SK-N-SH treated with all-trans-retinoic acid at 6 μM for 48 hours (cell line): ENCODE data around the gene ZNF654.

ENCODE experiments used
- ATAC-seq: fragments of 200-7000 bp; cut with Tn5 transposase; 3 replicates; pipeline ENCODE4 v1.9.1; 2020; ENCODE audit warnings: mild to moderate bottlenecking, moderate library complexity
- BACH2 ChIP-seq: fragments of 250-450 bp; sonication (Bioruptor Pico); IDR thresholded peaks from 2 replicates; pipeline ENCODE4 v1.9.0; 2021; ENCODE audit warnings: mild to moderate bottlenecking, borderline replicate concordance
- CSDC2 ChIP-seq: fragments of 250-450 bp; sonication (Bioruptor Pico); IDR thresholded peaks from 2 replicates; pipeline ENCODE4 v1.5.0; 2020; ENCODE audit warnings: mild to moderate bottlenecking, moderate library complexity
- ESRRG ChIP-seq: fragments of 250-450 bp; sonication (Bioruptor Pico); IDR thresholded peaks from 2 replicates; pipeline ENCODE4 v1.6.1; 2021; ENCODE audit warnings: mild to moderate bottlenecking
- GLIS3 ChIP-seq: fragments of 250-450 bp; sonication (Bioruptor Pico); IDR thresholded peaks from 2 replicates; pipeline ENCODE4 v1.5.0; 2020; ENCODE audit warnings: mild to moderate bottlenecking, moderate library complexity
- ISL1 ChIP-seq: fragments of 250-450 bp; sonication (Bioruptor Pico); IDR thresholded peaks from 2 replicates; pipeline ENCODE4 v2.1.2; 2022; ENCODE audit warnings: mild to moderate bottlenecking, moderate library complexity
- RARB ChIP-seq: fragments of 250-450 bp; sonication (Bioruptor Pico); IDR thresholded peaks from 2 replicates; pipeline ENCODE4 v1.8.0; 2021; ENCODE audit warnings: mild to moderate bottlenecking, moderate library complexity
- SNAI2 ChIP-seq: fragments of 250-450 bp; sonication (Bioruptor Pico); IDR thresholded peaks from 2 replicates; pipeline ENCODE4 v1.5.0; 2020; ENCODE audit warnings: mild to moderate bottlenecking, moderate library complexity
- TOX ChIP-seq: fragments of 250-450 bp; sonication (Bioruptor Pico); IDR thresholded peaks from 2 replicates; pipeline ENCODE4 v1.8.0; 2021; ENCODE audit warnings: mild to moderate bottlenecking, moderate library complexity, borderline replicate concordance
- ZFP3 ChIP-seq: fragments of 250-450 bp; sonication (Bioruptor Pico); IDR thresholded peaks from 2 replicates; pipeline ENCODE4 v1.5.0; 2020; ENCODE audit warnings: mild to moderate bottlenecking, moderate library complexity
- ZFP30 ChIP-seq: fragments of 450-650 bp; formaldehyde crosslinking; IDR thresholded peaks from 2 replicates; pipeline ENCODE4 v1.5.0; 2022; ENCODE audit warnings: mild to moderate bottlenecking, moderate library complexity
- ZNF565 ChIP-seq: fragments of 450-650 bp; formaldehyde crosslinking; conservative IDR thresholded peaks from 2 replicates; pipeline ENCODE4 v1.5.0; 2020; ENCODE audit warnings: low read depth, mild to moderate bottlenecking, moderate library complexity
- ZNF70 ChIP-seq: fragments of 450-650 bp; formaldehyde crosslinking; IDR thresholded peaks from 2 replicates; pipeline ENCODE4 v1.5.0; 2020; ENCODE audit warnings: mild to moderate bottlenecking, moderate library complexity
- ZNF8 ChIP-seq: fragments of 450-650 bp; formaldehyde crosslinking; IDR thresholded peaks from 2 replicates; pipeline ENCODE4 v1.5.0; 2020; ENCODE audit warnings: mild to moderate bottlenecking, moderate library complexity
- TF ChIP-seq, protein P1 (sequence below): fragments of 250-450 bp; sonication (Bioruptor Pico); IDR thresholded peaks from 2 replicates; pipeline ENCODE4 v1.8.0; 2020; ENCODE audit warnings: mild to moderate bottlenecking, moderate library complexity, borderline replicate concordance
- TF ChIP-seq, protein P2 (sequence below): fragments of 250-450 bp; sonication (Bioruptor Pico); IDR thresholded peaks from 2 replicates; pipeline ENCODE4 v1.8.0; 2021; ENCODE audit warnings: low read depth, mild to moderate bottlenecking, moderate library complexity, borderline replicate concordance
- TF ChIP-seq, protein P3 (sequence below): fragments of 250-450 bp; sonication (Bioruptor Pico); IDR thresholded peaks from 2 replicates; pipeline ENCODE4 v1.5.1; 2021; ENCODE audit warnings: mild to moderate bottlenecking, moderate library complexity
- TF ChIP-seq, protein P4 (sequence below): fragments of 250-450 bp; sonication (Bioruptor Pico); IDR thresholded peaks from 2 replicates; pipeline ENCODE4 v1.5.1; 2020; ENCODE audit warnings: low read depth, mild to moderate bottlenecking, moderate library complexity
- TF ChIP-seq, protein P5 (sequence below): fragments of 250-450 bp; sonication (Bioruptor Pico); IDR thresholded peaks from 2 replicates; pipeline ENCODE4 v1.5.0; 2020; ENCODE audit warnings: mild to moderate bottlenecking, moderate library complexity

The ZNF654 gene

DNA sequence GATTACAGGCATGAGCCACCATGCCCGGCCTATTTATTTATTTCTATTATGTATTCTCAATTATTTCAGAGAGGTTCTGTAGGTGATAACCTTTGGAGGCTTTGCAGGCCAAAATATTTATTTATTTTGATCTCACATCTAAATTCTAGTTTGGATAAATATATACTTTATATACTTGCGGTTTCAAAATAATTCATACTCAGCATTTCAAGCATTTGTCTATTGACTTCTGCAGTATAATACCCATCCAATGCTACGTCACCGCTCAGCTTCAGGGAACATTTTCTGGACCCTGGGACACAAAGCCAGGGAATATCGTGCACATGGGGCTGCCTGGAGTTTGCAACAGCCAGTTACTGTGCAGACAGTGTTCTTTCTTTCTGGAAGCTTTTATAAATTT lies 22.8 kb upstream of the ZNF654 start:
- TF ChIP-seq, protein P1, sequence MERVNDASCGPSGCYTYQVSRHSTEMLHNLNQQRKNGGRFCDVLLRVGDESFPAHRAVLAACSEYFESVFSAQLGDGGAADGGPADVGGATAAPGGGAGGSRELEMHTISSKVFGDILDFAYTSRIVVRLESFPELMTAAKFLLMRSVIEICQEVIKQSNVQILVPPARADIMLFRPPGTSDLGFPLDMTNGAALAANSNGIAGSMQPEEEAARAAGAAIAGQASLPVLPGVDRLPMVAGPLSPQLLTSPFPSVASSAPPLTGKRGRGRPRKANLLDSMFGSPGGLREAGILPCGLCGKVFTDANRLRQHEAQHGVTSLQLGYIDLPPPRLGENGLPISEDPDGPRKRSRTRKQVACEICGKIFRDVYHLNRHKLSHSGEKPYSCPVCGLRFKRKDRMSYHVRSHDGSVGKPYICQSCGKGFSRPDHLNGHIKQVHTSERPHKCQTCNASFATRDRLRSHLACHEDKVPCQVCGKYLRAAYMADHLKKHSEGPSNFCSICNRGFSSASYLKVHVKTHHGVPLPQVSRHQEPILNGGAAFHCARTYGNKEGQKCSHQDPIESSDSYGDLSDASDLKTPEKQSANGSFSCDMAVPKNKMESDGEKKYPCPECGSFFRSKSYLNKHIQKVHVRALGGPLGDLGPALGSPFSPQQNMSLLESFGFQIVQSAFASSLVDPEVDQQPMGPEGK (CRISPR knock-in tag), result no peak
- no peak for TF ChIP-seq TOX (CRISPR knock-in tag)
- no peak for TF ChIP-seq ZFP30
- TF ChIP-seq, protein P2, sequence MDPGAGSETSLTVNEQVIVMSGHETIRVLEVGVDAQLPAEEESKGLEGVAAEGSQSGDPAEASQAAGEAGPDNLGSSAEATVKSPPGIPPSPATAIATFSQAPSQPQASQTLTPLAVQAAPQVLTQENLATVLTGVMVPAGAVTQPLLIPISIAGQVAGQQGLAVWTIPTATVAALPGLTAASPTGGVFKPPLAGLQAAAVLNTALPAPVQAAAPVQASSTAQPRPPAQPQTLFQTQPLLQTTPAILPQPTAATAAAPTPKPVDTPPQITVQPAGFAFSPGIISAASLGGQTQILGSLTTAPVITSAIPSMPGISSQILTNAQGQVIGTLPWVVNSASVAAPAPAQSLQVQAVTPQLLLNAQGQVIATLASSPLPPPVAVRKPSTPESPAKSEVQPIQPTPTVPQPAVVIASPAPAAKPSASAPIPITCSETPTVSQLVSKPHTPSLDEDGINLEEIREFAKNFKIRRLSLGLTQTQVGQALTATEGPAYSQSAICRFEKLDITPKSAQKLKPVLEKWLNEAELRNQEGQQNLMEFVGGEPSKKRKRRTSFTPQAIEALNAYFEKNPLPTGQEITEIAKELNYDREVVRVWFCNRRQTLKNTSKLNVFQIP (CRISPR knock-in tag), result no peak
- TF ChIP-seq ZFP3 (CRISPR knock-in tag), result no peak
- TF ChIP-seq, protein P3, sequence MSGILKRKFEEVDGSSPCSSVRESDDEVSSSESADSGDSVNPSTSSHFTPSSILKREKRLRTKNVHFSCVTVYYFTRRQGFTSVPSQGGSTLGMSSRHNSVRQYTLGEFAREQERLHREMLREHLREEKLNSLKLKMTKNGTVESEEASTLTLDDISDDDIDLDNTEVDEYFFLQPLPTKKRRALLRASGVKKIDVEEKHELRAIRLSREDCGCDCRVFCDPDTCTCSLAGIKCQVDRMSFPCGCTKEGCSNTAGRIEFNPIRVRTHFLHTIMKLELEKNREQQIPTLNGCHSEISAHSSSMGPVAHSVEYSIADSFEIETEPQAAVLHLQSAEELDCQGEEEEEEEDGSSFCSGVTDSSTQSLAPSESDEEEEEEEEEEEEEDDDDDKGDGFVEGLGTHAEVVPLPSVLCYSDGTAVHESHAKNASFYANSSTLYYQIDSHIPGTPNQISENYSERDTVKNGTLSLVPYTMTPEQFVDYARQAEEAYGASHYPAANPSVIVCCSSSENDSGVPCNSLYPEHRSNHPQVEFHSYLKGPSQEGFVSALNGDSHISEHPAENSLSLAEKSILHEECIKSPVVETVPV (CRISPR knock-in tag), result no peak
- no peak for TF ChIP-seq CSDC2 (CRISPR knock-in tag)
- TF ChIP-seq, protein P4, sequence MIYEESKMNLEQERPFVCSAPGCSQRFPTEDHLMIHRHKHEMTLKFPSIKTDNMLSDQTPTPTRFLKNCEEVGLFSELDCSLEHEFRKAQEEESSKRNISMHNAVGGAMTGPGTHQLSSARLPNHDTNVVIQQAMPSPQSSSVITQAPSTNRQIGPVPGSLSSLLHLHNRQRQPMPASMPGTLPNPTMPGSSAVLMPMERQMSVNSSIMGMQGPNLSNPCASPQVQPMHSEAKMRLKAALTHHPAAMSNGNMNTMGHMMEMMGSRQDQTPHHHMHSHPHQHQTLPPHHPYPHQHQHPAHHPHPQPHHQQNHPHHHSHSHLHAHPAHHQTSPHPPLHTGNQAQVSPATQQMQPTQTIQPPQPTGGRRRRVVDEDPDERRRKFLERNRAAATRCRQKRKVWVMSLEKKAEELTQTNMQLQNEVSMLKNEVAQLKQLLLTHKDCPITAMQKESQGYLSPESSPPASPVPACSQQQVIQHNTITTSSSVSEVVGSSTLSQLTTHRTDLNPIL (CRISPR knock-in tag), result no peak
- no peak for TF ChIP-seq RARB
- no peak for TF ChIP-seq ZNF565 (CRISPR knock-in tag)
- no peak for TF ChIP-seq GLIS3 (CRISPR knock-in tag)
- TF ChIP-seq SNAI2 (CRISPR knock-in tag), result no peak
- no peak for TF ChIP-seq ISL1 (CRISPR knock-in tag)
- no peak for TF ChIP-seq ZNF8 (CRISPR knock-in tag)
- TF ChIP-seq ZNF70 (CRISPR knock-in tag), result no peak
- TF ChIP-seq BACH2 (CRISPR knock-in tag), result no peak
- TF ChIP-seq, all 23 proteins: peak for 0
- ATAC-seq, result no peak

DNA sequence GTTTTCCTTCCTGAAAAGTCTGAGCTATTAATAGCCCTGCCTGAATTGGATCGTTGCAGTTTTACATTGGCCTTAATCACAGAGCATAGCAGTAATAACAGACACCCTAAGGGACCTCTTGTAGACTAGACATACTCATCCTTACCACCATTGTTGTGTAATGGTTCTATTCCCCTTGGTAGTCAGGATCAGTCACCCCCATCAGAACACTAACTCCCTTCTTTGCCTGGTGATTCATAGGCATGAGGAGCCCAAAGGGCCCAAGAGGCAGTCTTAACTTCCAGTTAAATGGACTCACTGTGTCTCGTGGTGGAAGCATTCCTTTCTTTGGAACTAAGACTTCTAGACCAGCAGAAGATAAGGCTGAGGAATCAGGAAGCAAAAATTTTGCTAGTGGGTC lies 20.5 kb upstream of the ZNF654 start:
- ATAC-seq, result no peak
- TF ChIP-seq ESRRG (CRISPR knock-in tag) (no peak), ZNF565 (CRISPR knock-in tag) (no peak), ISL1 (CRISPR knock-in tag) (no peak), ZFP3 (CRISPR knock-in tag) (no peak), GLIS3 (CRISPR knock-in tag) (no peak), BACH2 (CRISPR knock-in tag) (no peak)
- TF ChIP-seq, protein P5, sequence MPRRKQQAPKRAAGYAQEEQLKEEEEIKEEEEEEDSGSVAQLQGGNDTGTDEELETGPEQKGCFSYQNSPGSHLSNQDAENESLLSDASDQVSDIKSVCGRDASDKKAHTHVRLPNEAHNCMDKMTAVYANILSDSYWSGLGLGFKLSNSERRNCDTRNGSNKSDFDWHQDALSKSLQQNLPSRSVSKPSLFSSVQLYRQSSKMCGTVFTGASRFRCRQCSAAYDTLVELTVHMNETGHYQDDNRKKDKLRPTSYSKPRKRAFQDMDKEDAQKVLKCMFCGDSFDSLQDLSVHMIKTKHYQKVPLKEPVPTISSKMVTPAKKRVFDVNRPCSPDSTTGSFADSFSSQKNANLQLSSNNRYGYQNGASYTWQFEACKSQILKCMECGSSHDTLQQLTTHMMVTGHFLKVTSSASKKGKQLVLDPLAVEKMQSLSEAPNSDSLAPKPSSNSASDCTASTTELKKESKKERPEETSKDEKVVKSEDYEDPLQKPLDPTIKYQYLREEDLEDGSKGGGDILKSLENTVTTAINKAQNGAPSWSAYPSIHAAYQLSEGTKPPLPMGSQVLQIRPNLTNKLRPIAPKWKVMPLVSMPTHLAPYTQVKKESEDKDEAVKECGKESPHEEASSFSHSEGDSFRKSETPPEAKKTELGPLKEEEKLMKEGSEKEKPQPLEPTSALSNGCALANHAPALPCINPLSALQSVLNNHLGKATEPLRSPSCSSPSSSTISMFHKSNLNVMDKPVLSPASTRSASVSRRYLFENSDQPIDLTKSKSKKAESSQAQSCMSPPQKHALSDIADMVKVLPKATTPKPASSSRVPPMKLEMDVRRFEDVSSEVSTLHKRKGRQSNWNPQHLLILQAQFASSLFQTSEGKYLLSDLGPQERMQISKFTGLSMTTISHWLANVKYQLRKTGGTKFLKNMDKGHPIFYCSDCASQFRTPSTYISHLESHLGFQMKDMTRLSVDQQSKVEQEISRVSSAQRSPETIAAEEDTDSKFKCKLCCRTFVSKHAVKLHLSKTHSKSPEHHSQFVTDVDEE, result no peak

DNA sequence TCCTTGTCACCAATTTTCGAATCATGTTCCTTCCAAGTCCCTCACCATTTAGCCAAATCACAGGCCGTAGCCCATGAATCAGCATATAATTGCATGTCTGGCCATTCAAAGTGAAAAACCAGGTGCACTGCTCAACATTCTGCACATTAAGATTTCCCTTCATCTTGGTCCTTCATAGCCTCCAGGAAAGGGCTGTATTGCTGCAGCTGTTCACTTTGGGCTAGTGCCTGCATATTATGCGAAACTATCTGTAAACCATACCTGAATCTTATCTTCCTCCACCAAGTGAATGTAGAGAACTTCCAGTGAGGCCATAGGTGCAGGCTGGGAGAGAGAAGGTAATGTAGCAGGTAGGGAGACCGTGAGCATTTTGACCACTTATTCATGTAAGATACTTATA lies 18.5 kb upstream of the ZNF654 start:
- no peak for TF ChIP-seq ZNF565 (CRISPR knock-in tag)
- TF ChIP-seq, protein P2 (CRISPR knock-in tag), result no peak
- no peak for ATAC-seq
